Stimulated activated naive CD8-positive, alpha-beta T cell treated with anti-CD3 and anti-CD28 coated beads, Interleukin-15, Interleukin-2, amounts not matched to agents 100 U/mL and 50 U/mL, for 24 hours (primary cell): ENCODE results near the gene MEF2B.

Experiments used
- ATAC-seq: fragments of 150-1000 bp; cut with Tn5 transposase; one replicate; pipeline ENCODE4 v1.10.0; 2021
- DNase-seq: peaks from one replicate; pipeline ENCODE4 v3.0.0; 2021

Gene MEF2B

DNA sequence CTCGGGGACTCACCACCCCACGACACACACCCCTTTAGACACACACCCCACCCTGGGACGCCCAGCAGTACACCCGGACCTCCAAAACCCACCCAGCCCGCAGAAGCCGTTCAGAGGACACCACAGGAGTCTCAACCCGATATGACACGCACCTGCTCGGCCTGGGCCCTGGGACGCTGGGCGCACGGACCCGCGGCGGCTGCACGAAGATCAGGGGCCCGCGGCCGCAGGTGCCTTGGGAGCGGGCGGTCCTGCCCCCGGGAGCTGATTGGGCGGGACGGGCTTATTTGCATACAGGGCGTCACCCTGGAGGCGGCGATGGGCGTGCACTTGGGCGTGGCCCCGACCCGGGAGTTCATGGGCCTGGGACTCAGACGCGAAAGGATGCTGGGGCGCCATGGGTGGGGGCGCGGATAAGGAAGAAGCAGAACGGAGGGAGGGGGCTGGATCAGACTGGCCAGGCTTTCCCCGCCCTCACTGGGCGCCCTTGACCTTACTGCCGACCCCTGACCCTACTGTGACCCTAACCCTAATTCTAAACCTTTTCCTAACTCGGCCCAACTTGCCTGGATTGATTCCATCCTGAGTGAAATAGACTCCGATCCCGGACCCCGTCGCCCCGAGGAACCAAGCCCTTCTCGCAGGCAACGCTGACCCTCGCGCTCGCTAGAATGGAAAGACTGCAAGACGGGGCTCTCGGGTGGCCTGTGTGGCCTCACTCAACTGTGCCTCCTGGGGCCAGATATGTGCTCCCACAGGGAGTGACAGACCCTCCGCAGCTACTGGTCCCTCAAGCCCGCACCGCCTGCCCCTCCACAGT is at the start of gene MEF2B:
Gene MEF2B (minus strand): TSS at position 211 of the 820 bp plus-strand sequence. CDS start 19,528 bp downstream, outside the sequence.
- ATAC-seq (peak; percentile 84), DNase-seq (peak; percentile 81)

DNA sequence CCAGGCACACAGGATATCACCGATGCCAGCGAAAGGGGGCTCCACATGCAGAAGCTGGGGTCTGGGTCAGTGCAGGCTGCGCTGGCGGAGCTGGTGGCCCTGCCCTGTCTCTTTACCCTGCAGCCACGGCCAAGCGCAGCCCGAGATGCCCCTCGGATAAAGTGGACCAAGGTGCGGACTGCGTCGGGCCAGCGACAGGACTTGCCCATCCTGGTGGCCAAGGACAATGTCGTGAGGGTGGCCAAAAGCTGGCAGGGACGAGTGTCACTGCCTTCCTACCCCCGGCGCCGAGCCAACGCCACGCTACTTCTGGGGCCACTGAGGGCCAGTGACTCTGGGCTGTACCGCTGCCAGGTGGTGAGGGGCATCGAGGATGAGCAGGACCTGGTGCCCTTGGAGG is 48.8 kb upstream of the MEF2B start:
- ATAC-seq (no peak), DNase-seq (no peak)

DNA sequence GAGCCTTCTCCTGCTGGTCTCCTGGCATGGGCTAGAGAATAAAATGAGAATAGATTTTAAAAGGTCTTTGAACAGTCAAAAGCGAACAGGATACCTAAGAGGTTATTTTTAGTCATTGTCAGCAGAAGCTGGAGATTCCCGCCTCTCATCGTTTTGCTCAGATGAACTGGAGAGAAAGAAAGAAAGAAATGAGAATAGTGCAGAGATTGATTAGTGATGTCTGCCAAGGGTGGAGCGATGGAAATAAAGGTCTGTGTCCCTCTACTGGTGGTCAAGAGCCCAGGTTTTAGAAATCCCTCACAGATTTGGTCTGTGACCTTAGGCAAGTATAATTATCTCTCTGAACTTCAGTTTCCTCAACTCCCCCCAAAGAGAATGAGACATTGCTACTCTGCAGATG is 47.0 kb upstream of the MEF2B start:
- DNase-seq (no peak), ATAC-seq (no peak)

DNA sequence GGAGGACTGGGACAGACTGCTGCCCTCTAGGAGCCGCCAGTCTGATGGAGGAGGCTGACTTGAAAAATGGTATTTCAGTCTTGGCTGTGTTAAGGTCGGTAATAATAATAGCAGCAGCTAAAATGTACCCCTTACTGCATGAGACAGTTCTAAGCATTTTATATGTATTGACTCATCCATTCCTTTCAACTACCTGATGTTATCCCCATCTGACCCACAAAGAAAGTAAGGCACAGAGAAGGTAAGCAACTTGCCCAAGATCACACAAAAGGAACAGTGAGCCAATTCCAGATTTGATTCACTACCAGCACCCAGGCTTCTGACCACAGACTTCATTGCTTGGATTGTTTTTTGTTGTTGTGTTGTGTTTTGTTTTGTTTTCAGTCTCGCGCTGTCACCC is 45.7 kb upstream of the MEF2B start:
- DNase-seq (no peak), ATAC-seq (no peak)

DNA sequence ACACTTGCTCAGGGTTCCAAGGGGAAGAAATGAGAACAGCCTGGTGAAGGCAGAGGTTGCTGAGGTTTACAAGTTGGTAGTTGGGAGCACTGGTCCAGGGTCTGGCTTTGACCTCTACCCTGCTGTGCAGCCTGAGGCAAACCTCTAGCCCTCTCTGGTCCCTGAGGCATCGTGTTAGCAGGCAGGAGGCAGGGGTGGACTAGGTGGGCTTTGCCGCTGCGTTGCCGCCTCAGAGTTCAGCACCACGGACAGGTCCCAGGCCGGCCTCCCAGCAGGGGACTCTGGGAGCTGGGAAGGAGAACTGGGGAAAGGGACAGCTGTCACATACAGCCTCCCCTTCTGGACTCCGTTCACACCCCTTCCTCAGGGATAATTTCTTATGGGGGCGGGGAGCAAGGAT is 44.8 kb upstream of the MEF2B start:
- no peak for ATAC-seq
- DNase-seq: peak; percentile 62

DNA sequence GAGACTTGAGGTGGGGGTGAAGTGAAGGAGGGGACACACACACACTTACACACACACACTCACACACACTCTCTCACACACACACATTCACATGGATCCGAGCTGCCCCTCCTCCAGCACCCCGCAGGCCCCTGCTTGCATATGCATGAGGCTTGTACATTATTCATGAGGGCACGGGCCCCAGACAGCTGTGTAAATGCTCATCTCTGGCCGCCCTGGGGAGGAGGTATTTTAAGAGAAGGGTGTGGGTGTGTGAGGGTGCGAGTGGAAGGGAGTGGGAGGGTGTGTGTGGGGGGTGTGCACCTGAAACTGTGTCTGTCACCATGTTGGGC is 44.1 kb upstream of the MEF2B start:
- ATAC-seq (no peak), DNase-seq (no peak)

DNA sequence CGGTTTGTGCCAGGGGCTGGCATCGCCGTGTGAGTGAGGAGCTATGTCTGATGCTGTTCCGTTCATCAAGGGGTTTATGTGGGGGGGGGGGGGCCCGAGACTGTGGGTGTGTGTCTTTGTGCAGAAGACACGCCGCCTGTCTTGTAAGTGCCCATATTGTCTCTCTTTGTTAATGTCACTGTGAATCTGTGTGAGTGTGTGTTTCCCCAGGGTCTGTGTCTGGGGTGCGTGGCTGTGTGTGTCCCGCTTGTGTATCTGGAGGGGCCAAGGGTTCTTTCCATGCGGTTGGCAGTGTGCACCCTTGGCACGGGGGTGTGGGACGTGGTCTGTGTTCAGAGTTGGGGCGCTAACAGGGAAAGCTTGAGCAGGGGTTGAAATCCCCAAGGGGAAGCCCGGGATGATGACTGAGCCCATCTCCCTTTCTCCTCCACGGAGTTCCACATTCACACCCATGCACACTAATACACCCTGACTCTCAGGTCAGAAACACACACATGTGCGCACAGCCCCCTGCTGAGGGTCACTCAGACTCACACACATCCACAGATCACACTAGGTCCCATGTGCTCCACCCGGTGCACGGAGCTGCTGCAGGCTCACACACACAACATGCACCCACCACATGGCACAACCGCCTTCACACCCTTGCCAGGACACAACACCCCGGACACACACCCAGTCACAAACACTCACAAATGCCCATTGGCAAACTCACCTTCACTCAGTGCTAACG is 43.5 kb upstream of the MEF2B start:
- DNase-seq: no peak
- ATAC-seq: no peak

DNA sequence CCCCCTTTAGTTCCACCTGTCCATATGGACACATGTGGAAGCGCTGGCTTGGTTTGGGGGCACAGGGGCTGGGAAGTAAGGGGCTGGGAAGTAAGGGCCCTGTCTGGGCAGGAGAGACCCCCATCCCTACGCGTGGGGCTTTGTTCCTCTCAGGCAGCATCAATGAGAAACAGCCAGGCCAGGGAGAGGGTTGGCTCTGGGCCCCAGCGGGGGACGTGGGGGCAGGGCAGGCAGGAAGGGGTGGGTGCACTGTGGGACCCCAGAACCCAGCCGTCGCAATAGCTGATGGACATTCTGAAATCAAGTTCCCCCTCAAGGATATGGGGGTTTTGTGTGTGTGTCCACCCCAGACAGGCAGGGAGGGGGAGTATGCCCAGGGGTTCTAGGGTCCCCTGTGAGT is 42.9 kb upstream of the MEF2B start:
- ATAC-seq (no peak), DNase-seq (no peak)

DNA sequence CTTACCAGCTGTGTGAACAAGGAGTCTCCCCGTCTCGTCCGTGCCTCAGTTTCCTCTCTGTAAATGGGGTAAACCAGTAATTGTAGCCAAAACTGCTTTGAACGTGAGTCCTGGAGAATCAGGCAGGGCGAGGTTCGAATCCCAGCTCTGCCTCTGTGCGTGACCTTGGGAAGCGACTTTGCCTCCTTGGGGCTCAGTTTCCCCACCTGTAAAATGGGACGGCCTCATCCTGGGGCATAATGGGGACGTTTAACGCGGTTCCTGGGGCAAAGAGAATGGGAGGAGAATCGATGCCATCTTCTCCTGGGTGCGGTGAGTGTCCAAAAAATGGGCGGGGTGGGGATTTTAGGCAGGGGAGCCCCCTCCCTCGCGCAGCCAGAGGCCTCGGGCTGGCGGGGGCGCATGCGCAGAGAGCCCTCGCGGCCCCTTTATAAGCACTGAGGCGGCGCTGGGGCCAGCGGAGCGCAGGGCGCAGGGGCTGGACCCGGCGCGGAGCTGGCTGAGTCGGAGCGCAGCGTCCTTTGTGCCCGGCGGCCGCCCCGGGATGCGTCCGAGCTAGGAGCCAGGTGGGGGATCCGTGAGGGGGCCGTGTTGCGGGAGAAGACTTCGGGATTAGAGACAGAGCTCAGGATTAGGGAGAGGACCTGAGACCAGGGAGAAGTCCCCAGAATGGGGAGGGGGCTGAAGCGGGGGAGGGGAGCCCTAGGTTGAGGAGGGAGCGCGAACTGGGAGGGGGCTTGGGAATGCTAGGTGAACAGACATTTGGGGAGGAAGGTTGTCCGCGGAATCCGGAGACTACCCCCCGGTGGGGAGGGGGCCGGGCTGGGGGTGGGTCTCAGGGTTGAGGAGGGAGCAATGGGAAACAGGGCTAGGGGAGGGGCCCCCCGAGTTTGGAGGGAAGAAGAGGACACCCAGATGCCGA is 41.7 kb upstream of the MEF2B start, which contains the start of gene NCAN:
Gene NCAN (plus strand): TSS at position 460 of the 922 bp plus-strand sequence. CDS start 4,996 bp downstream, outside the sequence.
- ATAC-seq (no peak), DNase-seq (no peak)

DNA sequence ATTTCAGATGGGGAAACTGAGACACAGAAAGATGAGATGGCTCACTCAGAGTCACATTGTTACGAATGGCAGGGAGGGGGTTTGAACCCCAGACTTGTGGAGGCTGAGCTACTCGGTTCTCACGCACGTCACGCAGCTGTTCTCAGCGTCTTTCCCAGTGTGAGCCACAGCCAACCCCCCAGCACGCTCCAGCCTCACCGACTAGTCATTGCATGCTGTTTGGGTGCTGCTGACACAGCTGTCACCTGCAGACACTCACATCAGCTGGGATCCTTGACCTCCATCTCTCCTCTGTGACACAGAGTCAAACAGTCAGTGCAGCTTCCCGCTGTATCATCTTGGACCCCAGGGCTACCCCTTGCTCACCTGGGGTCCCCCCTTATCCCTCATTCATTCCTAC is 39.3 kb upstream of the MEF2B start:
- DNase-seq: no peak
- ATAC-seq: no peak

DNA sequence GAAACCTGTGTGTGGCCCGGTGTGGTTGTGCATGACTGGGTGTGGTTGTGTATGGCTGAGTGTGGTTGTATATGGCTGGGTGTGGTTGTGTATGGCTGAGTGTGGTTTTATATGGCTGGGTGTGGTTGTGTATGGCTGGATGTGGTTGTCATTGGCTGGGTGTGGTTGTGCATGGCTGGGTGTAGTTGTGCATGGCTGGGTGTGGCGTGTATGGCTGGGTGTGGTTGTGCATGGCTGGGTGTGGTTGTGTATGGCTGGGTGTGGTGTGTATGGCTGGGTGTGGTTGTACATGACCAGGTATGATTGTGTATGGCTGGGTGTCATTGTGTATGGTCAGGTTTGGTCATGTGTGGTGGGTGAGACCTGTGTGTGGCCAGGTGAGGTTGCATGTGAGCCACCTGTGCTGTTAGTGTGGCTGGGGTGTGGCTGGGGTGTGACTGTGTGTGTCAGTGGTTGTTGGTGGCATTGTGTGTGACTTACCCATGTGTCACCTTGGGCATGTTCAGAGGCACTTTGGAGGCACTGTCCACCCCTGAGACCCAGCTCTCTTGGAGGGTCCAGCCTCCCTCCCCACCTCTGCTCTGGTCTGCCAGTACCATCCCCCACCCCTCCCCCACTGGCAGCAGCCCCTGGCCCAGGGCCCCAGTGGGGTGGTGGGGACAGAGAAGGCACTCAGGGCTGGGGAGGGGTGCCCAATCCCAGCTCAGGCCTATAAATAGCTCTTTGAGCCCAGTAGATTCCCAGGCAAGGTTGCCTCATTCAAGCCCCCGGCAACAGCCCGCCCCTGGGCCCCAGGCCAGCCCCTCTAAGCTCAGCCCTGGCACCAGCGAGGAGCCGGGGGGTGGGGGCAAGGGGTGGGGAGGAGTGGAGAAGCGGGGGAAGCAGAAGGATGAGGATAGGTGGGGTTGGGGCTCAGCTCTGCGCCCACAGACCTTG is 37.8 kb upstream of the MEF2B start:
- DNase-seq (no peak), ATAC-seq (no peak)

DNA sequence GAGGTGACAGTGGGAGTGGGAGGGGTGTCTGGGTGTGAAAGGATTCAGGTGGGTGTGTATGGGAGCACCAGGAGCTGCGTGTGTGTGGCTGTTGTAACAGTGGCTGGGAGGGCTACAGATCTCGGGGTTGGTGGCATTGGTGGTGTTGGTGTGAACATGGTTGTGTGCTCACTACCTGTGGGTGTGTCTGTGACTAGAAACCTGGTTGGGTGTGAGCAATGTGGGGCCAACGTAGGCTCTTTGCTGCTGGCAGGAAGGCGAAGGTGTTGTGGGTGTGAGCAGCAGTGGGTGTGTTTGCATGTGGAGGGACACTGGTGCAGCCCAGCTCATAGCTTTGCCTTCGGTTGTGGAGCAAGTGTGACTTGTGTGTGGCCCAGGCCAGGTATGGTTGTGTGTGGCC is 36.9 kb upstream of the MEF2B start:
- ATAC-seq (no peak), DNase-seq (no peak)

DNA sequence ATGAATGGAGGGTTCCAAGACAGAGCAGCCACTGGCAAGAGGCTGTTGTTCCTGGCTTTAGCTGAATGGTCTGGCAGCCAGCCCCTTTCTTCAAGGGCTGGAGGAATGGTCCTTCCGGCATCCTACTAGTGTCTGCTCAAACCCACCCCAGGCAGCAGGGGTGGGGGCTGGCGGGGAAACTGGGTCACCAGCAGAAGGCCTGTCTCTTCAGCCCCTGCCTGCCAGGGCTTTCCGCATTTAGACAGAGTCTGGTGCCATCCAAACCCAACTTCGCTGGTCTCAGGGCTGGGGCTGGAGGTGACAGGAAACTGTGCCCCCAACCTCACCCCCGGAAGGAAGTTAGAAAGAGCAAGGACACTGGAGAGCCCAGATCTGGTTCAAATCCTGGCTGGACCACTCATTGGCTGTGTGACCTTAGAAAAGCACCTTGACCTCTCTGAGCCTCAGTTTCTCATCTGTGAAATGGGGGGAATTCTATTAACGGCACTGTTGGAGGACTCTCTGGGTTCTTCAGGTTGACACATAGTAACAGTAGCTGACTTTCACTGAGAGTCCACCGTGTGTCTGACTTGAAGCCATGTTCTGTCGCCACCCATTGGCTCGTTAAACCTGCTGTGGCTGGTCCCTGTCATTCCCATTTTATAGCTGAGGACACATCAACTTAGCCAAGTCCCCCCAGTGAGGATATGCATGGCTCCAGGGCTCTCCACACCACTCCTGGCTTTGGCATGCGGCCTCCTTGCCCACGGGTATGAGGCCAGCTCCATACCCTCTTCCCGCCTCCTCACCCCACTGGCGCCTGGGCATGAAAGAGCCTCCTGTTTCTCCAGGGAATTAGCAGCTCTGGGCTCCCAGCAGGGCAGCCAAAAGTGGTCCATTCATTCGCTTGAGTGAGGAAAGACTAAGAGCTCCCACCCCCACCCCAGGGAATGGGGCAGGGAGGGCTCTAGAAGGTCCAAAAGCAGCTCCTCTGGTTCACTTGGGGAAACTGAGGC is 35.6 kb upstream of the MEF2B start:
- no peak for DNase-seq
- ATAC-seq: no peak

DNA sequence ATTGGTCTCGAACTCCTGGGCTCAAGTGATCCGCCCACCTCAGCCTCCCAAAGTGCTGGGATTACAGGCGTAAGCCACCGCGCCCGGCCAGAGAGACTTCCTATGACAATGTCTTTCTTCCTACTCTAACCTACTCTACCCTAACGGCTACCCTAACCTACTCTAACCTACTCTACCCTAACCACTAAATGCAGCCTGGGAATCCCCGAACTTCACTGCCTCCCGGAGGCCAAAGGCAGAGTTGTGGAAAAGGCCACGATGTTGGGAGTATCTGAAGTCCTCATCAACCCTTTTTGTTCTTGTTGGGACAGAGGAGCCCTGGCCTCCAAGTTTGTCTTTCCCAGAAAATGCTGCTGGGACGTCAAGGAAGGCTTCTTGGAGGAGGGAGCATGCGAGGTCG is 34.1 kb upstream of the MEF2B start:
- no peak for DNase-seq
- ATAC-seq: no peak

DNA sequence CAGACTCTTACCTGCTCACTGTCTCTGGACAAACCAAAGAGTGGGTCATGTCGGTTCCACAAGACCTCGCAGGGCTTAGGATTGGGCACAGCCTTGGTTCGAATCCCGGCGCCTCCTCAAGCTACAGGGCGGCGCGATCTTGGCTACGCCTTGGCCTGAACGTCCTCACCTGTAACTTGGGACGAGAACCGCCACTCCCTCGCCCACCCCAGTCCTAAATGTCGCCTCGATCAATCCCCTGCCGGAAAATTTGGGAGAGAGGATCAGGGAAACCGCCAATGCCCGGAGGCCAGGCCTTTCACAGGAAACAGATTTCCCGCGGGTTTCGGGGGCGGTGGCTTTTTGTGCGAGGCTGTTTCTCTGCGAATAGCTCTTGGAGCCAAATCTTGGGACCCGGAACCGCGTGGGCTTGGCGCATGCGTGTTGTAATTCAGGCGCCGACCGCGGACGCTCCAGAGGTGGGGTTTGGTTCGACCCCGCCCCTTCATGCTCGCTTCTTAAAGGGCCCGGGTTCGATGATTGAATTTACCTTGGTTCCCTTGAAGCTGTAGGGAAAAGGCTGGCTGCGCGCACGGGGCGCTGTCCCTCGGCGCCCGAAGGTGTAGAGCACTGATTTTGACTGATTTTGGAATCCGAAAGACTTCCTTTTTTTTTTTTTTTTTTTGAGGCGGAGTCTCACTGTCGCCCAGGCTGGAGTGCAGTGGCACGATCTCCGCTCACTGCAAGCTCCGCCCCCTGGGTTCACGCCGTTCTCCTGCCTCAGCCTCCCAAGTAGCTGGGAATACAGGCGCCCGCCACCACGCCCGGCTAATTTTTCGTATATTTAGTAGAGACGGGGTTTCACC is 33.2 kb upstream of the MEF2B start, which contains the start of gene NR2C2AP:
Gene NR2C2AP (minus strand): TSS at position 403 of the 845 bp plus-strand sequence. CDS start 354 bp downstream, at position 49.
- ATAC-seq (peak; percentile 82), DNase-seq (peak; percentile 96)

DNA sequence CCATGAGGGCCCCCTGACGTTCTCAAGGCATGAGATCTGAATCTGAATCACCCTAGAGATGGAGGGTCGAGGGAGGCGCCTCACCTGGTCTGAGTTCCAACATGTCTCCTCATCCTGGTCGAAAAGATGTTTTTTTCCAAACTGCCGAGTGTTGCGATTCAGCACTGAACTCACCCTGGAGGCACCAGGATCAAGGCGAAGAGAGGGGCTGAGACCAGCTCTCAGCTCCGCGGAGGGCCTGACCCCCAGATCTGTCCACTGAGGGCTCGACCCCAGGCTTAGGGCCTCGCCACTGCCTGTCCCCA is 32.6 kb upstream of the MEF2B start:
- DNase-seq: no peak
- ATAC-seq: peak; percentile 2

DNA sequence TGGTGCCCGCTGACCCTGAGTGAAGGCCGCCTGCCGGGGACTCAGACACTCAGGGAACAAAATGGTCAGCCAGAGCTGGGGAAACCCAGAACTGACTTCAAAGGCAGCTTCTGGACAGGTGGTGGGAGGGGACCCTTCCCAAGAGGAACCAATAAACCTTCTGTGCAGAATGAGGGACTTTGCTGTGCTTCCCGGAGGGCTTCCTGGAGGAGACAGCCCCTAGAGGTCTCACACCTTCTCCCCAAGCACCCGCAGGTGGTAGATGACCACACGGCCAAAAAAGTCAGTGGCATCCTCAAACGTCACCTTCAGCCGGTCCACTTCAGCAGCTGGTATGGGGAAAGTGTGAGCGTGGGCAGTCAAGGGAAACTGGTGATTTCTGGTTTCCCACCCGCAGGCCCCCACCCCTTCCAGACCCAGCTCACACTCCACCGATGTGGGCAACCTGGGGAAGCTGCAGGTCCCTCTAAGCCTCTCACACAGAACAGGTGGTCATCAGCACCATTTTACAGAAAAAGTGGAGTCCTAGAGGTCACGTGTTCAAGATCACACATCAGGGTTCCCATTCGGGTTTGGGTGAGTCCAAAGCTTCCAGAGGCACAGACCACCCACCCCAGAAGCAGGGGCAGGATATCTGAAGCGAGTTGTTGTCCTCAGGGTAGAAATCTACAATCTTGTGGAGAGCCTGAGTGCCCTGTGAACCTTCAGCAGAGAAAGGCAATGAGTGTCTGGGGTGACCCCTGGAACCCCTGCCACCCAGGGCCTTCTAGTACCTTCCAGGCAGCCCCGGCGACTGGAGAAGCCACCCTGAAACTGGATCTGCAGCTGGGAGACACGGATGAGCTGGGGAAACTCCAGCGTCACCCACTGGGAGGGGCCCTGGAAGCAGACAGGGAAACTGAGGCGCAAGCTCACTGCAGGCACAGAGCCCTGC is 31.9 kb upstream of the MEF2B start:
- no peak for ATAC-seq
- no peak for DNase-seq

DNA sequence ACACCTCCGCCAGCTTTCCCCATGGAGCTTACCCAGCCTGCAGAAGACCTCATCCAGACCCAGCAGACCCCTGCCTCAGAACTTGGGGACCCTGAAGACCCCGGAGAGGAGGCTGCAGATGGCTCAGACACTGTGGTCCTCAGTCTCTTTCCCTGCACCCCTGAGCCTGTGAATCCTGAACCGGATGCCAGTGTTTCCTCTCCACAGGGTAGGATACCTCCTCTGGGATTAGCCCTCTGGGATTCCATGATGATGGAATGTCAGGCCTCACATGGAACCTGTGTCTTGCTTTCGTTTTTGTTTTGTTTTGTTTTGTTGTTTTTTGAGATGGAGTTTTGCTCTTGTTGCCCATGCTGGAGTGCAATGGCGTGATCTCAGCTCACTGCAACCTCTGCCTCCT is 23.9 kb upstream of the MEF2B start:
- ATAC-seq (no peak), DNase-seq (no peak)
